GM12891 (cell line): ENCODE measurements around the gene IFT20.

Source experiments
- POLR2A ChIP-seq: IDR thresholded peaks from 2 replicates; pipeline ENCODE4 v1.6.1; 2011; ENCODE audit warnings: low read depth, low read length, control low read depth
- POLR2AphosphoS5 ChIP-seq: IDR thresholded peaks from 2 replicates; pipeline ENCODE4 v1.6.1; 2011; ENCODE audit warnings: low read depth, low read length, control low read depth
- POU2F2 ChIP-seq: IDR thresholded peaks from 2 replicates; pipeline ENCODE4 v1.6.1; 2011; ENCODE audit warnings: low read depth, mild to moderate bottlenecking, control low read depth, low read length, moderate library complexity
- SPI1 ChIP-seq: IDR thresholded peaks from 2 replicates; pipeline ENCODE4 v1.6.1; 2011; ENCODE audit warnings: low read depth, low read length, control low read depth
- TAF1 ChIP-seq: IDR thresholded peaks from 2 replicates; pipeline ENCODE4 v1.6.1; 2011; ENCODE audit warnings: low read depth, low read length, control low read depth

GRCh38 chr17:28363186-28363585 is 27.9 kb upstream of the IFT20 start:
- no peak for TF ChIP-seq POLR2AphosphoS5
- TF ChIP-seq TAF1 = no peak
- TF ChIP-seq POLR2A = no peak
- TF ChIP-seq SPI1 = no peak
- TF ChIP-seq POU2F2 = no peak
